Measurements from ENCODE around the gene MYT1.
"Not testable (repeated sequence)": the region's sequence is repeated elsewhere in the genome, so short reads cannot be mapped to it uniquely, and the experiment has no call there.

The MYT1 gene

DNA sequence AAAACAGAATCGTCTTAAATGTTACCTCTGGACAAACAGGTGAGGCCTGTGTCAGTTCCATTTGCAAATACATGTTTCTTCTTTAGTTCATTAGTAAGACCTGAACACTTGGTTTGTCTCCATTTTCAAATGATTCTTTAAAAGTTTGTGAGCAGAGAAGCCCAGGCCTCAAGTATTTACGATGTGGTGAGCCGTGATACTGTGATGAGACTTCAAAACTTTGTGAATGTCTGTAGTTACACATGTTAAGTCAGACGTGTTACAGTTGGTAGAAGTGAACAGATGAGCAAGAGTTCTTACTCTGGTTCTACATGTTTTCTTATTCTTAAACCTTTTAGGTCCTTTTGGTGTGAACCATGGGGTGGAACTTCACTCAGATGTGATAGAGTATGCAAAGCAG is 99.8 kb downstream of the MYT1 start:
- DNase-seq (ENCODE audit: low read depth in 1 of 2, low spot score in 1 of 2), result no peak

DNA sequence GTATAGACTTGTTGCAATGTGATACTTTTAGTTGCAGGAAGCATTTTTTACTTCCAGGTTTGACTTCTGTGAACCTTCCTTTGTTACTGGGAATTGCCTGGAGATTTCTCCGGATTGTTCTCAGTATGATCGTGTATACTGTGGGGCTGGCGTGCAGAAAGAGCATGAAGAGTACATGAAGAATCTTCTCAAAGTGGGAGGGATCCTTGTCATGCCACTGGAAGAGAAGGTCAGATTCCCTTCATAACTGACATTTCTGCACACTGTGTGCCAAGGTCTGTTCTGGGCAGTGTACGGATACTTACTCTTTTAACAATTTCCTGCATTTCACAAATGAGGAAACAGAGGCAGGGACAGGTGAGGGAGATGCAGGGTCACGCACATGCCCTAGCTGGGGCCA is 100.9 kb downstream of the MYT1 start:
- DNase-seq (ENCODE audit: low read depth in 1 of 2, low spot score in 1 of 2), result no peak

DNA sequence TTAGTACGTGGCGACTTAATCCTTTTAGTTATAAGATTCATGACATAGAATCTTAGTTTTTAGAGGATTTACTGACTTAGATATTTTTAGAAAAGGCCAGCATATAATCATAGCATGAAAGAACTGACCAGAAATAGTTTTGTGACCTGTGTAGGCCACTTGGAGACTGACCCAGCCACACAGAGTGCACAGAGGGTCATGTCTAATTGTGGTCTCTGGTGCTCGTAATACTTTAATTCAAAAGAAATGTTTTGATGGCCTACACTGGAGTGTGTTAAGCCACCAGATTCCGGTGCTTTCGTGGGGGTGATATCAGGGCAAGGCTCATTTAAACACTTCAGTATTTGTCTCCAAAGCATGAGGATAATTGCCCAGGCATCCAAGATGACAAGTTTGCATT is 102.7 kb downstream of the MYT1 start:
- DNase-seq (ENCODE audit: low read depth in 1 of 2, low spot score in 1 of 2), result no peak

DNA sequence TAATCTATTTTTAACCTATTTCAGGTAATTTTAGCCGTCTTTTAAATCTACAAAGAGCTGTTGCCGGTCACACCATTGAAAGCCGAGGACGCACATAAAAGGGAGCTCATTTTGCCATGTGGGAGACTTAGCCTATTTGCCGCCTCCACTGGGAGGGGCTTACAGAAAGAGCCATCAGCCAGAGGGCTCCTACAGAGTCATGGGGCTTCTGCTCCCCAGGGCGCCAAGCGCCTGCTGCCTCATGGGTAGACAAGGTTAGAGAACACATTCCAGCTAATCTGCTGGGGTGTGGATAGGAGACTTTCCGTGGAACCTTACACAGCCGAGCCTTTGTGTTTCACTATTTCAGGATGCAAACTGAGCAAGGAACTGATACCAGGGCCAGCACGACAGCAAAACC is 103.9 kb downstream of the MYT1 start:
- no peak for DNase-seq (ENCODE audit: low read depth in 1 of 2, low spot score in 1 of 2)

DNA sequence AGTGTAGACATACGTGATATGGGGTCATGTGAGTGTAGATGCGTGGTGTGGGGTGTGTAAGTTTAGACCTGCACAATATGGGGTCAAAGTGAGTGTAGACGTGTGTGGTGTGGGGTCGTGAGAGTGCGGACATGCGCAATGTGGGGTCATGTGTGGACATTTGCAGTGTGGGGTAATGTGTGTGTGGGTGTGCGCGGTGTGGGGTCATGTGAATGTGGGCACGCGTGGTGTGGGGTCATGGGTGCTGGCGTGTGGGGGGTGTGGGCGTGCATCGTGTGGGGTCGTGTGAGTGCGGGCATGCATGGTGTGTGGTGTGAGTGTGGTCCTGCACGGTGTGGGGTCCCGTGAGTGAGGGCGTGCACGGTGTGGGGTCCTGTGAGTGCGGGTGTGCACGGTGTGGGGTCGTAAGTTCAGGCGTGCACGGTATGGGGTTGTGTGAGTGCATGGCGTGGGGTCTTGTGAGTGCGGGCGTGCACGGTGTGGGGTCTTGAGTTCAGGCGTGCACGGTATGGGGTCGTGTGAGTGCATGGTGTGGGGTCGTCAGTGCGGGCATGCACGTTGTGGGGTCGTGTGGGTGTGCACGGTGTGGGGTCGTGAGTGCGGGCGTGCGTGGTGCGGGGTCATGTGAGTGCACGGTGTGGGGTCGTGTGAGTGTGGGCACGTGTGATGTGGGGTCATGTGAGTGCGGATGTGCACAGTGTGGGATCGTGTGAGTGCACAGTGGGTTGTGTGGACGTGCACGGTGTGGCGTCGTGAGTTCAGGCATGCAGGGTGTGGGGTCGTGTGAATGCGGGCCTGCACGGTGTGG is 105.6 kb downstream of the MYT1 start:
- no peak for DNase-seq (ENCODE audit: low read depth in 1 of 2, low spot score in 1 of 2)

DNA sequence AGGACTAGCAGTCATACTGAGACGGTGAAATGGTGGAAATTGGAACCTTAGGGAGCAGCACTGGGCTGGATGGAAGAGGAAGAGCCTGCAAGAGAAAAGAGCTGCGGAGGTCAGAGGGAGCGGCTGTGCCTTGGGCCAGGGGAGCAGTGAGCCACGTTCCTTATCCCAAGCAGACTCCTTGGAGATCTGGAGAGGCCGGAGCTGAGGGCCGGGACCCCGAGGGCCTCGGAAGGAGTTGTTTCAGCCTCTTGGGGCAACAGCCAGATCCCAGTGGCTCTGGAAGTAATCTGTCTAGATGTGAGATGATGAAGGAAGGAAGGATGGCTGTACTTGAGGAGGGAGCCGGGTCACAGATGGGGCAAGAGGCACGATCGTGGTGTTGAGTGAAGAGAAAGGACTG is 107.4 kb downstream of the MYT1 start:
- DNase-seq (ENCODE audit: low read depth in 1 of 2, low spot score in 1 of 2), result no peak

DNA sequence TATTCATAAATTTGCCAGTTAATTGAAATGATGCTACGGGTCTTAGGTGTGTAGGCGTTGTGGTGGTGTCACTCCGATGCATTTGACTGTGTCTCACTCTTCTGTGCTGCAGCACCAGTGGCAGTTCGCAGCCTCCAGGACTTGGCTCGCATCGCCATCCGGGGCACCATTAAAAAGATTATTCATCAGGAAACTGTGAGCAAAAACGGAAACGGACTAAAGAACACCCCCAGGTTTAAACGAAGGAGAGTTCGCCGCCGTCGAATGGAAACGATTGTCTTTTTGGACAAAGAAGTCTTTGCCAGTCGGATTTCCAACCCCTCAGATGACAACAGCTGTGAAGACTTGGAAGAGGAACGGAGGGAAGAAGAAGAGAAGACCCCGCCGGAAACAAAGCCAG is 108.9 kb downstream of the MYT1 start:
- DNase-seq (ENCODE audit: low read depth in 1 of 2, low spot score in 1 of 2), result no peak

DNA sequence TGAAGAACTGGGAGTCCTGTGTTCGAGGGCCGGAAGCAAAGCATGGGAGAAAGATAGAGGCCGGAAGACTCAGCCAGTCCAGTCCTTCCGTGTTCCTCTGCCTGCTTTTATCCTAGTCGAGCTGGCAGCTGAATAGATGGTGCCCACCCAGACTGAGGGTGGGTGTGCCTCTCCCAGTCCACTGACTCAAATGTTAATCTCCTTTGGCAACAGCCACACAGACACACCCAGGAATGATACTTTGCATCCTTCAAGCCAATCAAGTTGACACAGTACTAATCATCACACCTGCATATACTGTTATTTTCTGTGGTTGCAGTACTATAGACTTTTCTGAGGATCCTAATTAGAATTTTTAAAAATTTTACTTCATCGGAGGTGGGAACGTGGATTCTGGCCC is 112.6 kb downstream of the MYT1 start:
- DNase-seq (ENCODE audit: low read depth in 1 of 2, low spot score in 1 of 2), result no peak

DNA sequence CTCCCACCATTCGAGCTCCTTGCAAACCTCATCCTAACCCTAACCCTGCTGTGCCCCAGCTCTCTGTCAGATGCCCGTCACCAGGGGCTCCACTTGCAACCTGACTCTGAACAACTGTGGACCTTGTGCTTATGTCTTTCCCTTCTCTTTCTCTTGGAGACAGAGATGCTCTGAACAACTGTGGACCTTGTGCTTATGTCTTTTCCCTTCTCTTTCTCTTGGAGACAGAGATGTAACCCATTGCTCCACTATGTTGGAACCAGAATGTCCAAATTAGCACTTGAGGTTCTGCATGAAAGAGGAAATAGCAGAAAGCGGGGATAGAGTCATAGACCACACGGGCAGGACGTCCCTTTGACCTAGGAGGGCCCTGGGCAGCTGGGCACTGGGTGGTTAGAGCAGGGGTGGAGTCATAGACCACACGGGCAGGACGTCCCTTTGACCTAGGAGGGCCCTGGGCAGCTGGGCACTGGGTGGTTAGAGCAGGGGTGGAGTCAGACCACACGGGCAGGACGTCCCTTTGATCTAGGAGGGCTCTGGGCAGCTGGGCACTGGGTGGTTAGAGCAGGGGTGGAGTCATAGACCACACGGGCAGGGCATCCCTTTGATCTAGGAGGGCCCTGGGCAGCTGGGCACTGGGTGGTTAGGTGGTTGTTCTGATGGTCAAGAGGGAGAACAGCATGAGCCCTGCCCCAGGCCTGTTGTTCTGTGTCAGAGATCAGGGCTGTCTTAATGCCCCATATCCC is 113.5 kb downstream of the MYT1 start:
- no peak for DNase-seq (ENCODE audit: low read depth in 1 of 2, low spot score in 1 of 2)

DNA sequence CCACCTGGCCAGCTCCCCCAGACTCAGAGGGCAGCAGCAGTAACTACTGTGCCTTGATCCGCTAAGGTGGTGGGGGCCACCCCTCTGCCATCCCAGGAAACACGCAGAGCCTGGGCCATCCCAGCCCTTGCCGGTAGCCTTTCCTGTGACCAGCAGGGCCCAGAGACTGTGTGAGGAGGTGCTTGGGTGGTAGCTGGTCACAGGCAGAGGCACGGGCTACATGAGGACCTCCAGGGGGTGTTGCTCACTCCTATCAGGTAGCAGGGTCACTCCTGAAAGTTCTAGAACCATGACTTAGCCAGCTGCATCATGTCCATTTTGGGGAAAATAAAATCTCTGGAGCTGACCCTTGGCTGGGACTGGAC is 114.0 kb downstream of the MYT1 start:
- DNase-seq (ENCODE audit: low read depth in 1 of 2, low spot score in 1 of 2), result no peak

DNA sequence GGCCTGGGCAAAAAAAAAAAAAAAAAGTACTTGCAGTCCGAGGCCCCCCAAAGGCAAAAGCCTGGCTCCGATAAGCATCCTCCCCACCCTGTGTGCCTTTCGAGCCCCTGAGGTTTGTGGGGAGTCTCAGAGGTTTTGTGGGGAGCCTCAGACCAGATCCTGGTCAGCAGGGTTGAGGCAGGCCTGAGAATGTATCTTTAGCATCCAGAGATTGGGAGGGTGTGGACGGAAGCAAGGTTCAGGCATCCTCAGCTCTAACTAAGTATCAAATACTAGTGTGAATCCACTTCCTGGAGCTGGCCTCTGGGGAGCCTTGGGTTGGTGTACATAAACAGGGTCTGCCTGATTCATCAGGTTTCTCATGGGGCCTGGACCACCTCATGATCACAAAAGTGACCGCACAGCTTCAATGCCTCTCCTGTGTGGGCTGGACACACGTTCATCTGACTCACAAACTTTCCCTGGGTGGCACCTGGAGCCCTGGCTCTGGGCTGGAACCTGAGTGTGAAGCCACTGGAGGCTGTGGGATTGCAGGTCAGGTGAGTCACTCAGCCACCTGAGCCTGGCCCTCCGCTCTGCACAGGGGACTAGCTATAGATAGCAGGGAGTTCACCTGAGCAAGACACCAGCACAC is 115.7 kb downstream of the MYT1 start:
- no peak for DNase-seq (ENCODE audit: low read depth in 1 of 2, low spot score in 1 of 2)

DNA sequence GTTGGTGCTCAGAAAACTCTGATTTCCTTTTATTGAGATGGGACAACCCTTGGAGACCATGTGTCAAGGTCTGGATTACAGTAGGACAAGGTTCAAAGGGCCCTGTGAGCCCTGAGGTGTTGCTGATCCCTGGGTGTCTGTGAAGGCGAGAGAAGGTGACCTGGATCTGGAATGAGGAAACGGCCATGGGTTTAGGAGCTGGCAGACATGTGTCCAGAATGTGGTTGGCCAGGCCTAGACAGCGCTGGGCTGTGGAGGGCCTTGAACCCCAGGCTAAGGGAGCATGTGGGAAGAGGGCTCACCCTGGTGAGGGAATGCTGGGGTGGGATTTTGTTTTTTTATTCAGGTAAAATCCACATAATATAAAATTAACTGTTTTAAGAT is 116.2 kb downstream of the MYT1 start:
- no peak for DNase-seq (ENCODE audit: low read depth in 1 of 2, low spot score in 1 of 2)

DNA sequence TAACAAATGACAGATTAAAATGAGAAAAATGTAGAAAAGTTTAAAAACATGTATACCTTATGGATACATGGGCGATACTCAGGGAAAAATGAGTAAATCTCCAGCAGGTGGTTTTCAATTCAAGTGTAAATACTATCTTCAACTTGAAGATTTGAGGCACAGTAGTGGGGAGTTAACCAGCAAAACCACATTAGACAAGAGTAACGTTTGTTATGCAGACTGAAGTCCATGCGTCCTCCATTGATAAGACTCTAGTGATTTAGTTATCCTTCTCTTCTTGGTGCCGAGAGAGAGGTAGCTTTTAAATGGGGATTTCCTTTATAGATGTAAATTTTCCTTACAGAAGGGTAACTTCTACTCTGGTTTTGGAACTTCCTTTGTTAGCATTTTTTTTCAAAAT is 119.4 kb downstream of the MYT1 start:
- no peak for DNase-seq (ENCODE audit: low read depth in 1 of 2, low spot score in 1 of 2)

DNA sequence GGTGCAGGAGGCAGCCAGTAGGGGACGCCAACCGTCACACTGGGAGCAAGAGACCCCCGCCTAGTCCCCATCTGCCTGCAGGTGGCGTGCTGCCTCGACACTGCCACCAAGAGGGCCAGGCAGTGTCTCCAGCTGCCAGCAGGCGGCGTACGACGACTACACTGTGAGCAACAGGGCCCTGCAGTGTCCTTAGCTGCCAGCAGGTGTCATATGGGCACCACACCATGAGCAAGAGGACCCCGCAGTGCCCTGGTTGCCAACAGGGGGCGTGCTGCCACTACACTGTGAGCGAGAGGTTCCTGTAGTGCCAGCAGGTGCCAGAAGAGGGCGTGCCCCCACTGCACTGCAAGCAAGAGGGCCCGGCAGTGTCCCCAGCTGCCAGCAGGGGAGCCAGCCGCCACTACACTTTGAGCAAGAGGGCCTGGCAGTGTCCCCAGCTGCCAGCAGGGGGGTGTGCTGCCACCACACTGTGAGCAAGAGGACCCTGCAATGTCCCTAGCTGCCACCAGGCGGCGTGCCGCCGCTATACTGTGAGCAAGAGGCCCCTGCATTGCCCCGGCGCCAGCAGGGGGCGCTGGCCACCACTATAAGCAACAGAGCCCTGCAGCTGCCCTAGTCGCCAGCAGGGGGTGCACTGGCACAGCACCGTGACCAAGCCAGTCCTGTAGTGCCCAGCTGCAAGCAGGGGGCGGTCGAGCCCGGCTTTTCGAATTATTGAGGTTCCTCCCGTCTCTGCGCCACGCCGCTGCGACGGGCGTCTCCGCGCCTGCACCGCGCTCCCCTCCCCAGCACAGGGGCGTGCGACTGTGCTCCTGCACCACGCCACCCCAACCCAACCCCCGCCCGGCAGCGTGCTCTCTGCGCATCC is 121.6 kb downstream of the MYT1 start:
- DNase-seq (ENCODE audit: low read depth in 1 of 2, low spot score in 1 of 2), result peak; percentile 37 to 56

DNA sequence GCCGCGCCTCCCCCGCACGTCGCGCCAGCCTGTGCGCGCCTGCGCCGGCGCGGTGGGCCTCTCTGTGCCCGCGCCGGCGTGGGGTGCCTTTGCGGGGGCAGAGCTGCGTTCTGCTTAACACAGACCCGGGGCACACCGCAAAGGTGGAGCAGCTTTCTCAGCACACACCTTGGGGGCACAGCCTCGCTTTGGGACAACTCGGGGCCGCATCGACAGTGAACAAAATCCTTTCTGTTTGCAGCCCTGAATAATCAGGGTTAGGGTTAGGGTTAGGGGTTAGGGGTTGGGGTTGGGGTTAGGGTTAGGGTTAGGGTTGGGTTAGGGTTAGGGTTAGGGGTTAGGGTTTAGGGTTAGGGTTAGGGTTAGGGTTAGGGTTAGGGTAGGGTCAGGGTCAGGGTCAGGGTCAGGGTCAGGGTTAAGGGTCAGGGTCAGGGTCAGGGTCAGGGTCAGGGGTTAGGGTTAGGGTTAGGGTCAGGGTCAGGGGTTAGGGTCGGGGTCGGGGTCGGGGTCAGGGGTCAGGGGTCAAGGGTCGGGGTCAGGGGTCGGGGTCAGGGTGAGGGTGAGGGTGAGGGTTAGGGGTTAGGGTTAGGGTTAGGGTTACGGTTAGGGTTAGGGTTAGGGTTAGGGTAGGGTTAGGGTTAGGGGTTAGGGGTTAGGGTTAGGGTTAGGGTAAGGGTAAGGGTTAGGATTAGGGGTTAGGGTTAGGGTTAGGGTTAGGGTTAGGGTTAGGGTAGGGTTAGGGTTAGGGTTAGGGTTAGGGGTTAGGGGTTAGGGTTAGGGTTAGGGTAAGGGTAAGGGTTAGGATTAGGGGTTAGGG is 122.4 kb downstream of the MYT1 start:
- DNase-seq (ENCODE audit: low read depth in 1 of 2, low spot score in 1 of 2), result not testable (repeated sequence)

DNA sequence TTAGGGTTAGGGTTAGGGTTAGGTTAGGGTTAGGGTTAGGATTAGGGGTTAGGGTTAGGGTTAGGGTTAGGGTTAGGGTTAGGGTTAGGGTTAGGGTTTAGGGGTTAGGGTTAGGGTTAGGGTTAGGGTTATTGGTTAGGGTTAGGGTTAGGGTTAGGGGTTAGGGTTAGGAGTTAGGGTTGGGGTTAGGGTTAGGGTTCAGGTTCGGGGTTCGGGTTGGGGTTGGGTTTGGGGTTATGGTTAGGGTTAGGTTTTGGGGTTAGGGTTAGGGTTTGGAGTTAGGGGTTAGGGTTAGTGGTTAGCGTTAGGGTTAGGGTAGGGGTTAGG is 123.0 kb downstream of the MYT1 start:
- DNase-seq (ENCODE audit: low read depth in 1 of 2, low spot score in 1 of 2), result not testable (repeated sequence)
